ENCODE data around the gene MOSMO.

DNA sequence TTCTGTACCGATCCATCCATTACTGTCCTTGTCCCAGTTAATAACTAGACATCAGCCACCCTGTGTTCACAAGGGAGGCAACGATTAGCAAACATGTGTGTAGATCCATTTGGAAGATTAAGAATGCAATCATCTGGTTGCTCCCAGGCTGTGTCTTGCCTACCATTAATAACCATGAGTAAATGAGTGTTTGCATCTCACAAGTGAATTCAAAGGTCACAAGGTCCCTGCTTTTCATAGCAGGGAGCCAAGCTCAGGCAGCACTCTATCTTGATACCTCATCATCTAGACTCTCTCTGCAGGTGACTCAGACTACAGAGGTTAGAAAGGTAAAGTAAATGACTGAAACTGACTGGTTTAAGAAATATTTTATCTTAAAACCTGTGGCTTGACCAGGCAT is 109.7 kb downstream of the MOSMO start:
- TF ChIP-seq, protein P1, sequence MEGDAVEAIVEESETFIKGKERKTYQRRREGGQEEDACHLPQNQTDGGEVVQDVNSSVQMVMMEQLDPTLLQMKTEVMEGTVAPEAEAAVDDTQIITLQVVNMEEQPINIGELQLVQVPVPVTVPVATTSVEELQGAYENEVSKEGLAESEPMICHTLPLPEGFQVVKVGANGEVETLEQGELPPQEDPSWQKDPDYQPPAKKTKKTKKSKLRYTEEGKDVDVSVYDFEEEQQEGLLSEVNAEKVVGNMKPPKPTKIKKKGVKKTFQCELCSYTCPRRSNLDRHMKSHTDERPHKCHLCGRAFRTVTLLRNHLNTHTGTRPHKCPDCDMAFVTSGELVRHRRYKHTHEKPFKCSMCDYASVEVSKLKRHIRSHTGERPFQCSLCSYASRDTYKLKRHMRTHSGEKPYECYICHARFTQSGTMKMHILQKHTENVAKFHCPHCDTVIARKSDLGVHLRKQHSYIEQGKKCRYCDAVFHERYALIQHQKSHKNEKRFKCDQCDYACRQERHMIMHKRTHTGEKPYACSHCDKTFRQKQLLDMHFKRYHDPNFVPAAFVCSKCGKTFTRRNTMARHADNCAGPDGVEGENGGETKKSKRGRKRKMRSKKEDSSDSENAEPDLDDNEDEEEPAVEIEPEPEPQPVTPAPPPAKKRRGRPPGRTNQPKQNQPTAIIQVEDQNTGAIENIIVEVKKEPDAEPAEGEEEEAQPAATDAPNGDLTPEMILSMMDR (IDR thresholded peaks at IDR 0.05 in 8 of 11, conservative IDR thresholded peaks at IDR 0.05 in 3 of 11) = no peak
- TF ChIP-seq POLR2A (IDR thresholded peaks at IDR 0.05) (no peak), POLR2AphosphoS5 (IDR thresholded peaks at IDR 0.05) (no peak)
